K562 (cell line): ENCODE measurements around the gene SLC22A12. TPM values are rescaled to one million over a fixed set of nuclear protein-coding genes. Genes with fewer than 3 reads are reported as not detected.

ENCODE experiments used
- ATAC-seq: fragments of 200-7000 bp; cut with Tn5 transposase; 3 replicates; pipeline ENCODE4 v1.9.1; 2020; ENCODE audit warnings: moderate library complexity
- BruUV-seq: library from RNA; stranded (reverse); fragments of 400-500 nt; replicated peaks from 2 replicates; lab custom pipeline; 2021; lab: Mats Ljungman, UMichigan
- CTCF ChIA-PET: fragments of 300-600 bp; formaldehyde crosslinking; extraction: SDS; loops from one replicate; lab custom pipeline; 2021; ENCODE audit warnings: low intra/inter-chr PET ratio; lab: Yijun Ruan, JAX
- POLR2A ChIA-PET: fragments of 300-600, 350-650 bp; sonication (Branson Sonifier 250); formaldehyde crosslinking; extraction: SDS; loops from one replicate; lab custom pipeline; 2021; ENCODE audit warnings: antibody characterized with exemption, inconsistent platforms; lab: Yijun Ruan, JAX
- DNase-seq, 4 experiments: peaks; one replicate each; pipeline versions ENCODE4 v3.0.0 to v3.0.0-alpha.2; 2011 to 2018; ENCODE audit warnings: low spot score in 3 of 4, mixed read lengths in 3 of 4; ENCODE audit errors: extremely low read depth in 1 of 4
- FAIRE-seq: peaks from 2 replicates; lab custom pipeline; 2011; peaks lifted over from hg19 to GRCh38; lab: Jason Lieb, UNC
- H2AFZ ChIP-seq: 2 replicates; pipeline ENCODE4 v1.6.0; 2011; ENCODE audit warnings: low read depth, low read length, control low read depth, inconsistent platforms
- H3K27ac ChIP-seq: fragments of 200-600 bp; 3 replicates; pipeline ENCODE4 v1.8.0; 2011; ENCODE audit warnings: low read depth, mild to moderate bottlenecking, control low read depth, inconsistent platforms, low read length, moderate library complexity, mixed read lengths; ENCODE audit errors: extremely low read depth
- H3K27me3 ChIP-seq, 2 experiments: fragments of 300-600 bp in 1 of 2; 2 replicates in 1 of 2; 3 replicates in 1 of 2; pipeline versions ENCODE4 v1.6.0 to v1.8.0; 2011; ENCODE audit warnings: inconsistent platforms in 2 of 2, low read length in 2 of 2, mild to moderate bottlenecking in 1 of 2, mixed read lengths in 1 of 2, moderate library complexity in 1 of 2; ENCODE audit not compliant: control insufficient read depth in 2 of 2, insufficient read depth in 2 of 2
- H3K36me3 ChIP-seq: fragments of 300-600 bp; 3 replicates; pipeline ENCODE4 v1.8.0; 2011; ENCODE audit warnings: mild to moderate bottlenecking, low read length, inconsistent platforms; ENCODE audit not compliant: control insufficient read depth, insufficient read depth
- H3K4me1 ChIP-seq, 2 experiments: fragments of 200-600 bp in 1 of 2; replicated peaks in 1 of 2; 2 replicates in 1 of 2; 3 replicates in 1 of 2; pipeline versions ENCODE4 v1.5.1 to v1.8.0; 2011; ENCODE audit warnings: inconsistent platforms in 2 of 2, low read length in 2 of 2, mild to moderate bottlenecking in 1 of 2, mixed read lengths in 1 of 2, moderate library complexity in 1 of 2; ENCODE audit not compliant: control insufficient read depth in 2 of 2, insufficient read depth in 2 of 2
- H3K4me2 ChIP-seq: 2 replicates; pipeline ENCODE4 v1.6.1; 2011; ENCODE audit warnings: low read length, control low read depth, inconsistent platforms, mixed read lengths; ENCODE audit not compliant: insufficient read depth
- H3K4me3 ChIP-seq: fragments of 200-600 bp; sonication (generic), shearing (Covaris generic); 2 replicates; pipeline ENCODE4 v1.5.1; 2016; ENCODE audit warnings: control low read depth, inconsistent platforms
- H3K79me2 ChIP-seq: fragments of 200-600 bp; 3 replicates; pipeline ENCODE4 v1.8.0; 2011; ENCODE audit warnings: low read length, inconsistent platforms; ENCODE audit not compliant: control insufficient read depth, insufficient read depth
- H3K9ac ChIP-seq, 2 experiments: 2 replicates each; pipeline versions ENCODE4 v1.6.0 to v1.6.1; 2011; ENCODE audit warnings: low read depth in 2 of 2, low read length in 2 of 2, control low read depth in 1 of 2, inconsistent platforms in 1 of 2, mild to moderate bottlenecking in 1 of 2, mixed read lengths in 1 of 2; ENCODE audit not compliant: insufficient read depth in 1 of 2
- H3K9me1 ChIP-seq: one replicate; pipeline ENCODE4 v1.6.0; 2011; ENCODE audit warnings: inconsistent platforms, mild to moderate bottlenecking, low read length, moderate library complexity; ENCODE audit not compliant: control insufficient read depth, insufficient read depth
- H3K9me3 ChIP-seq: replicated peaks from 2 replicates; pipeline ENCODE4 v1.5.1; 2011; ENCODE audit warnings: low read depth, low read length, inconsistent platforms; ENCODE audit not compliant: control insufficient read depth, insufficient read depth
- H4K20me1 ChIP-seq: replicated peaks from 2 replicates; pipeline ENCODE4 v1.6.1; 2011; ENCODE audit warnings: low read length, inconsistent platforms, mixed read lengths; ENCODE audit not compliant: control insufficient read depth, insufficient read depth
- KDM1A ChIP-seq, 2 experiments: fragments of 450-650 bp; IDR thresholded peaks; 2 replicates each; pipeline ENCODE4 v1.6.1; 2016; ENCODE audit warnings: mild to moderate bottlenecking in 2 of 2
- RFX1 ChIP-seq: fragments of 450-650 bp; IDR thresholded peaks from 2 replicates; pipeline ENCODE4 v1.6.1; 2016; ENCODE audit warnings: mild to moderate bottlenecking, moderate library complexity
- STAT5A ChIP-seq: IDR thresholded peaks from 2 replicates; pipeline ENCODE4 v1.6.1; 2012; ENCODE audit warnings: low read length, inconsistent platforms, borderline replicate concordance
- ZKSCAN8 ChIP-seq: fragments of 200-800 bp; sonication (Bioruptor generic); IDR thresholded peaks from 2 replicates; pipeline ENCODE4 v1.6.1; 2016; ENCODE audit warnings: missing genetic modification characterization, missing compliant biosample characterization
- ZNF212 ChIP-seq: fragments of 450-650 bp; formaldehyde crosslinking; IDR thresholded peaks from 2 replicates; pipeline ENCODE4 v1.4.0; 2020; ENCODE audit warnings: mild to moderate bottlenecking
- ZNF830 ChIP-seq: fragments of 250-450 bp; sonication (Bioruptor Pico); IDR thresholded peaks from 2 replicates; pipeline ENCODE4 v1.5.0; 2021; ENCODE audit warnings: mild to moderate bottlenecking
- WGBS: fragments of 100-300 bp; shearing (Covaris generic); methylation state at CpG from one replicate; pipeline ENCODE4 v1.1.6; 2016; ENCODE audit warnings: low coverage, mixed read lengths; ENCODE audit not compliant: insufficient coverage; ENCODE audit errors: missing lambda C conversion rate; 5-methylcytosine and 5-hydroxymethylcytosine counted together
- in situ Hi-C: fragments of 300-500 bp; cut with MboI; formaldehyde crosslinking; loops from 4 replicates; pipeline ENCODE4 v1.15.0; 2018; ENCODE audit warnings: inconsistent platforms, mixed read lengths
- intact Hi-C: fragments of 100-400 bp; cut with micrococcal nuclease; formaldehyde crosslinking; loops from 2 replicates; pipeline ENCODE4 v1.14.2; 2022
- polyA plus RNA-seq, 8 experiments: library from polyadenylated mRNA; depleted of rRNA in 4 of 8; stranded (reverse) in 5 of 8; unstranded in 3 of 8; fragments of >200 nt; fragmentation: Nextera tagmentation in 2 of 8; fragmentation: Illumina TruSeq in 1 of 8; extraction: Ambion mirVana in 2 of 8; extraction: Trizol in 1 of 8; gene quantifications; 2 replicates each; pipeline versions ENCODE4 v1.2.1 to v1.2.3, GENCODE V29; 2011 to 2014; ENCODE audit warnings: inconsistent platforms in 1 of 8, missing spikeins in 1 of 8
- total RNA-seq, 7 experiments: library from RNA; depleted of rRNA in 6 of 7; stranded (reverse); fragments of >200 nt in 6 of 7; fragmentation: Illumina TruSeq in 2 of 7; extraction: Trizol in 2 of 7; gene quantifications; 2 replicates each; pipeline versions ENCODE4 v1.2.1 to v1.2.3, GENCODE V29; 2011 to 2021; ENCODE audit warnings: low replicate concordance in 1 of 7
- TF ChIP-seq, protein P1 (sequence below), 2 experiments: fragments of 450-650 bp; formaldehyde crosslinking in 1 of 2; IDR thresholded peaks; 2 replicates each; pipeline versions ENCODE4 v1.4.0 to v1.6.1; 2014 to 2020; ENCODE audit warnings: mild to moderate bottlenecking in 2 of 2, borderline replicate concordance in 1 of 2, low read depth in 1 of 2

Gene SLC22A12
- total and polyA plus RNA-seq, 9 of the 15 experiments (the other 6 are each of a cell fraction or from before 2014, with no cell fraction given), result not detected

DNA sequence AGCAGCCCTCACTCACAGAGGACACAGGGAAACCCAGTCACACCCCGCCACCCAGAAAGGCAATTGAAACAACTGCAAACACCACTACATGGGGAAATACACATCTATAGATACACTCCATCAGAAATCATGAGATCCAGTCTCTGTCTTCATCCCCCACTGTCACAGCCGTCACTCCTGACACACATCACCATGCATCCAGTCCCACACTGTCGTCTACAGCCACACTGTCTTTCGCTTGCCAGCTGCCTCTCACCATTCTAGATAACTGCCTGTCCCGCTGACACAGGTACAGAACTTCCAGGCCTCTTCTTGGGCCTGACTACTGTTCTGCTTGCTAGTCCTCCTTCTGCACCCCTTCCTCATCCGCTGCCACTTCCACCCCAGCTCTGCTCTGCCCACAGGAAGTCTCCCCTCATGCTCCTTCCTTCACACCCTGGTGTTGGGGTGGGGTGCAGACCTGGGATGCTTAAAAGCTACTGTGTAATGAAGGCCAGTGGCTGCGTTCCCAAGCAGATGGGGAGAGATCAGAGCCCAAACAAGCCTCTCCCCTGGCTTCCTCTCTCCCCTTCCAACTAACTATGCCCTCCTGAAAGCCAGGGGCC is 42.6 kb downstream of the SLC22A12 start (continued):
- no peak for TF ChIP-seq STAT5A
- TF ChIP-seq, all 486 proteins: peak for 0

- Histone ChIP-seq H4K20me1 (0 out of 2 replicates have a peak, but pooled peaks cover 4% of the 10 kb centered on the region), H3K36me3 (no peaks in the 10 kb centered on the region), H3K4me2 (no peak overlapping the region), H3K9me1 (no peaks in the 10 kb centered on the region), H3K9ac (0 out of 4 replicates have a peak overlapping the region, but pooled peaks of 1 of the 2 experiments have one; percentile 63), H3K79me2 (no peaks in the 10 kb centered on the region)
- no TSS peak for BruUV-seq
- CTCF ChIA-PET, result no interaction called here
- no peak for TF ChIP-seq KDM1A (IDR thresholded peaks at IDR 0.05)
- no peak for TF ChIP-seq ZKSCAN8 (CRISPR knock-in tag)
- no peak for TF ChIP-seq ZNF830 (CRISPR knock-in tag)
- TF ChIP-seq ZNF212 (CRISPR knock-in tag), result no peak
- TF ChIP-seq RFX1, result peak; percentile 76
- TF ChIP-seq, protein P1, sequence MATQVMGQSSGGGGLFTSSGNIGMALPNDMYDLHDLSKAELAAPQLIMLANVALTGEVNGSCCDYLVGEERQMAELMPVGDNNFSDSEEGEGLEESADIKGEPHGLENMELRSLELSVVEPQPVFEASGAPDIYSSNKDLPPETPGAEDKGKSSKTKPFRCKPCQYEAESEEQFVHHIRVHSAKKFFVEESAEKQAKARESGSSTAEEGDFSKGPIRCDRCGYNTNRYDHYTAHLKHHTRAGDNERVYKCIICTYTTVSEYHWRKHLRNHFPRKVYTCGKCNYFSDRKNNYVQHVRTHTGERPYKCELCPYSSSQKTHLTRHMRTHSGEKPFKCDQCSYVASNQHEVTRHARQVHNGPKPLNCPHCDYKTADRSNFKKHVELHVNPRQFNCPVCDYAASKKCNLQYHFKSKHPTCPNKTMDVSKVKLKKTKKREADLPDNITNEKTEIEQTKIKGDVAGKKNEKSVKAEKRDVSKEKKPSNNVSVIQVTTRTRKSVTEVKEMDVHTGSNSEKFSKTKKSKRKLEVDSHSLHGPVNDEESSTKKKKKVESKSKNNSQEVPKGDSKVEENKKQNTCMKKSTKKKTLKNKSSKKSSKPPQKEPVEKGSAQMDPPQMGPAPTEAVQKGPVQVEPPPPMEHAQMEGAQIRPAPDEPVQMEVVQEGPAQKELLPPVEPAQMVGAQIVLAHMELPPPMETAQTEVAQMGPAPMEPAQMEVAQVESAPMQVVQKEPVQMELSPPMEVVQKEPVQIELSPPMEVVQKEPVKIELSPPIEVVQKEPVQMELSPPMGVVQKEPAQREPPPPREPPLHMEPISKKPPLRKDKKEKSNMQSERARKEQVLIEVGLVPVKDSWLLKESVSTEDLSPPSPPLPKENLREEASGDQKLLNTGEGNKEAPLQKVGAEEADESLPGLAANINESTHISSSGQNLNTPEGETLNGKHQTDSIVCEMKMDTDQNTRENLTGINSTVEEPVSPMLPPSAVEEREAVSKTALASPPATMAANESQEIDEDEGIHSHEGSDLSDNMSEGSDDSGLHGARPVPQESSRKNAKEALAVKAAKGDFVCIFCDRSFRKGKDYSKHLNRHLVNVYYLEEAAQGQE (IDR thresholded peaks at IDR 0.05; ENCODE audit: borderline replicate concordance), result peak; percentile 57
- TF ChIP-seq, protein P1 (CRISPR knock-in tag; IDR thresholded peaks at IDR 0.05; ENCODE audit: low read depth), result no peak
- TF ChIP-seq, all 486 proteins: peak for 2
- 7% methylated on average over 13 of the region's 15 CpGs for WGBS
- FAIRE-seq, result no peak
- no peak overlapping the region for H3K27ac ChIP-seq
- no peak for DNase-seq
- H2AFZ ChIP-seq, result no peak overlapping the region
- in situ Hi-C loops (no loop called here), intact Hi-C loops (no loop called here)
- ATAC-seq, result no peak
- no peaks in the 10 kb centered on the region for H3K9me3 ChIP-seq
- POLR2A ChIA-PET, result no interaction called here
- peaks cover 13 to 73% of the 10 kb centered on the region in 2 experiments for H3K27me3 ChIP-seq
- peaks cover 0 to 13% of the 10 kb centered on the region in 2 experiments; a peak in 2 of 5 replicates for H3K4me1 ChIP-seq
- no peak overlapping the region for H3K4me3 ChIP-seq
Observed at GRCh38 chr11:64637334-64638017, 46.5 kb downstream of the SLC22A12 start.
